Osteoblast (primary cell): ENCODE measurements around the gene AOC2. TPM values are rescaled to one million over a fixed set of nuclear protein-coding genes. Genes with fewer than 3 reads are reported as not detected.

ENCODE experiments used
- DNase-seq: peaks from one replicate; pipeline ENCODE4 v3.0.0; 2011; ENCODE audit warnings: low spot score, mixed read lengths; ENCODE audit not compliant: insufficient read length; ENCODE audit errors: missing footprints
- H2AFZ ChIP-seq: 2 replicates; pipeline ENCODE4 v1.6.0; 2011; ENCODE audit warnings: mild to moderate bottlenecking, low read length
- H3K27ac ChIP-seq: 2 replicates; pipeline ENCODE4 v1.5.1; 2011; ENCODE audit warnings: mild to moderate bottlenecking, low read depth, low read length, moderate library complexity
- H3K27me3 ChIP-seq: 2 replicates; pipeline ENCODE4 v1.6.0; 2012; ENCODE audit warnings: mild to moderate bottlenecking, control low read depth, inconsistent platforms, low read length, moderate library complexity; ENCODE audit not compliant: insufficient read depth
- H3K36me3 ChIP-seq: 2 replicates; pipeline ENCODE4 v1.5.1; 2011; ENCODE audit warnings: mild to moderate bottlenecking, low read length, control low read depth, moderate library complexity; ENCODE audit not compliant: insufficient read depth
- H3K4me1 ChIP-seq: 2 replicates; pipeline ENCODE4 v1.5.1; 2011; ENCODE audit warnings: mild to moderate bottlenecking, low read length, control low read depth, moderate library complexity; ENCODE audit not compliant: insufficient read depth
- H3K4me2 ChIP-seq: 2 replicates; pipeline ENCODE4 v1.6.0; 2011; ENCODE audit warnings: mild to moderate bottlenecking, low read length; ENCODE audit not compliant: insufficient read depth
- H3K4me3 ChIP-seq: fragments of 200-600 bp; sonication (generic); 3 replicates; pipeline ENCODE4 v1.5.1; 2012; ENCODE audit warnings: mild to moderate bottlenecking, low read length, inconsistent platforms; ENCODE audit not compliant: insufficient read depth
- H3K79me2 ChIP-seq: 2 replicates; pipeline ENCODE4 v1.6.0; 2012; ENCODE audit warnings: mild to moderate bottlenecking, low read length, control low read depth, inconsistent platforms; ENCODE audit not compliant: insufficient read depth
- H3K9me3 ChIP-seq: 2 replicates; pipeline ENCODE4 v1.5.1; 2011; ENCODE audit warnings: low read depth, low read length, control low read depth
- H4K20me1 ChIP-seq: 2 replicates; pipeline ENCODE4 v1.6.0; 2012; ENCODE audit warnings: mild to moderate bottlenecking, low read length, control low read depth; ENCODE audit not compliant: insufficient read depth
- CTCF ChIP-seq: IDR thresholded peaks from 2 replicates; pipeline ENCODE4 v1.5.1; 2011; ENCODE audit warnings: mild to moderate bottlenecking, low read depth, low read length, moderate library complexity; ENCODE audit errors: extremely low read depth
- total RNA-seq: library from RNA; depleted of rRNA; stranded (reverse); fragments of >200 nt; gene quantifications from 2 replicates; pipeline ENCODE4 v1.2.3, GENCODE V29; 2012

The AOC2 gene
- total RNA-seq, 1 donor, result 0.72 TPM

- Histone ChIP-seq H3K36me3 (peaks cover 5% of the 10 kb centered on the region), H4K20me1 (no peaks in the 10 kb centered on the region), H2AFZ (no peak overlapping the region), H3K4me2 (peak overlapping the region; percentile 88), H3K79me2 (peaks cover 18% of the 10 kb centered on the region), H3K4me3 (peak overlapping the region; percentile 92), H3K27ac (peak overlapping the region; percentile 77), H3K27me3 (no peaks in the 10 kb centered on the region), H3K4me1 (peaks cover 16% of the 10 kb centered on the region), H3K9me3 (no peaks in the 10 kb centered on the region)
- DNase-seq, result peak; percentile 56
- TF ChIP-seq CTCF, result no peak
Measured at GRCh38 chr17:42797067-42798007, 47.0 kb upstream of the AOC2 start.

- peaks cover 16% of the 10 kb centered on the region for H3K4me1 ChIP-seq
- H4K20me1 ChIP-seq, result no peaks in the 10 kb centered on the region
- H3K4me3 ChIP-seq, result peak overlapping the region; percentile 92
- no peaks in the 10 kb centered on the region for H3K9me3 ChIP-seq
- H3K4me2 ChIP-seq, result peak overlapping the region; percentile 88
- peaks cover 5% of the 10 kb centered on the region for H3K36me3 ChIP-seq
- peak overlapping the region; percentile 97 for H2AFZ ChIP-seq
- TF ChIP-seq CTCF, result no peak
- DNase-seq, result peak; percentile 30
- peak overlapping the region; percentile 77 for H3K27ac ChIP-seq
- H3K27me3 ChIP-seq, result no peaks in the 10 kb centered on the region
- H3K79me2 ChIP-seq, result peaks cover 18% of the 10 kb centered on the region
Measured at GRCh38 chr17:42798011-42798382, 46.4 kb upstream of the AOC2 start.

GRCh38 chr17:42798383-42799380, 45.7 kb upstream of the AOC2 start, which contains the start of the genes CNTD1 and COA3:
CNTD1 (plus strand) TSS chr17:42798861; CDS start chr17:42799068, 207 bp downstream.
COA3 (minus strand) TSS chr17:42798704; CDS start chr17:42798681, 23 bp downstream.
- peak within 1 kb of the TSS; percentile 77 for H3K27ac ChIP-seq
- peak within 1 kb of the TSS; percentile 97 for H2AFZ ChIP-seq
- H3K36me3 ChIP-seq, result peaks cover 5% of the 10 kb centered on the region
- peak; percentile 97 for DNase-seq
- no peak for TF ChIP-seq CTCF
- H3K4me3 ChIP-seq, result peak within 1 kb of the TSS; percentile 92
- H3K27me3 ChIP-seq, result no peaks in the 10 kb centered on the region
- no peaks in the 10 kb centered on the region for H4K20me1 ChIP-seq
- H3K4me2 ChIP-seq, result peak within 1 kb of the TSS; percentile 88
- H3K9me3 ChIP-seq, result no peaks in the 10 kb centered on the region
- H3K4me1 ChIP-seq, result peaks cover 16% of the 10 kb centered on the region
- H3K79me2 ChIP-seq, result peaks cover 18% of the 10 kb centered on the region
